Peyer's patch (tissue), 4 donors: ENCODE data around the gene TMEM89. TPM values are rescaled to one million over a fixed set of nuclear protein-coding genes. Genes with fewer than 3 reads are reported as not detected.

Experiments
- DNase-seq, 3 donors: peaks; one replicate each; pipeline ENCODE4 v3.0.0-alpha.2; 2017 to 2019
- H3K27ac ChIP-seq, 4 donors: fragments of 200-600 bp; sonication (generic); one replicate each; pipeline ENCODE4 v1.5.1; 2016 to 2019
- H3K27me3 ChIP-seq, 2 donors: fragments of 200-600 bp; sonication (generic); one replicate each; pipeline ENCODE4 v1.5.1; 2019
- H3K36me3 ChIP-seq, 3 donors: fragments of 200-600 bp; sonication (generic); one replicate each; pipeline ENCODE4 v1.5.1; 2016 to 2019
- H3K4me1 ChIP-seq, 4 donors: fragments of 200-600 bp; sonication (generic); one replicate each; pipeline ENCODE4 v1.5.1; 2016 to 2019
- H3K4me3 ChIP-seq, 4 donors: fragments of 200-600 bp; sonication (generic); 1 replicate in 3 of 4; 2 replicates in 1 of 4; pipeline ENCODE4 v1.5.1; 2016 to 2019; ENCODE audit warnings: mild to moderate bottlenecking in 1 of 4
- H3K9me3 ChIP-seq, 4 donors: fragments of 200-600 bp; sonication (generic); one replicate each; pipeline ENCODE4 v1.5.1; 2016 to 2019; ENCODE audit warnings: mild to moderate bottlenecking in 1 of 4
- POLR2A ChIP-seq, 2 donors: fragments of 450-650 bp; IDR thresholded peaks; one replicate each; pipeline ENCODE4 v1.5.1; 2017; ENCODE audit warnings: antibody characterized with exemption in 2 of 2, mild to moderate bottlenecking in 2 of 2, moderate library complexity in 2 of 2
- total RNA-seq, 4 donors: library from RNA; depleted of rRNA; stranded (reverse); fragments of >200 nt; gene quantifications; one replicate each; pipeline ENCODE4 v1.1.0, GENCODE V29; 2016
- TF ChIP-seq, protein P1 (sequence below), 6 experiments: fragments of 450-650 bp in 4 of 6; fragments of 200-600 bp in 2 of 6; sonication (generic) in 1 of 6; IDR thresholded peaks; one replicate each; pipeline ENCODE4 v1.5.1; 2017 to 2019; ENCODE audit warnings: antibody characterized with exemption in 6 of 6, mild to moderate bottlenecking in 3 of 6, moderate library complexity in 1 of 6

TMEM89 gene
- total RNA-seq, 4 donors from 2014 or later: not detected

DNA sequence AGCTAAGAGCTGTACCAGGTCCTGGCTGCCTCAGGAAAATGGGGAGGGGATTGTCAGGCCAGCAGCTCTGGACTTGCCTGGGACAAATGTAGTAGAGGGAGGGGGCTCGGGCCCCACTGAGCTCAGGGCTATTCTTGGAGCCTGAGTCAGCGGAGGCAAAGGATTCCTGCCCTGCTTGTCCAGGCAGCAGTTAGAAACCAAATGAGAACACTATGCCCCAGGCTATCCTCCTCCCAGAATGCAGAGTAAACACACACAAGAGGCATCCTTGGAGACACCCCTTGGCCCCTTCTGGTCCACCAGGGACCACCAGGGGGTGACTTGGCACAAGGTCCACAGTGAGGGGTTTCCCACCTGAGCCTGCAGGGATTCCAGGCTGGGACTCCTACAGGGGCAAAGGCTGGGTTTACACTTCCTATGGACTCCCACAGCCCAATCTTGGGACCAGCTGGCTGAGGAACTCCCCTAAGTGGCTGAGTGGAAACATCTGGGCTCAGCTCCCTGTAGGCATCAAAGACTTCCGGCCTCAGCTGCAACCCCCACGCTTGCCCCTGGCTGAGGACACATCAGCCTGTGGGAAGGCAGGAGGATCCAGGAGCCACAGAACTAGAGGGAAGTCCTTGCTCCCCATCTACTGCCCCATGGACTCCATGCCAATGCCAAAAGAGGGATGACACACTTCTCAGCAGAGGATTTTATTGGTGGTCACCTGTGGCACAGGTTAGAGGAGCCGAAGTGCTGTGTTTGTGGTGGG lies 23.1 kb downstream of the TMEM89 start:
- Histone ChIP-seq H3K4me3 (no peak overlapping the region), H3K36me3 (peaks cover 0 to 49% (median 0%) of the 10 kb centered on the region in 3 donors), H3K4me1 (peaks cover 0 to 30% (median 3%) of the 10 kb centered on the region in 4 donors), H3K27me3 (no peaks in the 10 kb centered on the region), H3K27ac (peak overlapping the region; percentile 62 to 87 (median 72)), H3K9me3 (no peaks in the 10 kb centered on the region)
- DNase-seq: peak in 1 of 3 donors; percentile 53
- no peak for TF ChIP-seq POLR2A (IDR thresholded peaks at IDR 0.05)
- TF ChIP-seq, protein P1, sequence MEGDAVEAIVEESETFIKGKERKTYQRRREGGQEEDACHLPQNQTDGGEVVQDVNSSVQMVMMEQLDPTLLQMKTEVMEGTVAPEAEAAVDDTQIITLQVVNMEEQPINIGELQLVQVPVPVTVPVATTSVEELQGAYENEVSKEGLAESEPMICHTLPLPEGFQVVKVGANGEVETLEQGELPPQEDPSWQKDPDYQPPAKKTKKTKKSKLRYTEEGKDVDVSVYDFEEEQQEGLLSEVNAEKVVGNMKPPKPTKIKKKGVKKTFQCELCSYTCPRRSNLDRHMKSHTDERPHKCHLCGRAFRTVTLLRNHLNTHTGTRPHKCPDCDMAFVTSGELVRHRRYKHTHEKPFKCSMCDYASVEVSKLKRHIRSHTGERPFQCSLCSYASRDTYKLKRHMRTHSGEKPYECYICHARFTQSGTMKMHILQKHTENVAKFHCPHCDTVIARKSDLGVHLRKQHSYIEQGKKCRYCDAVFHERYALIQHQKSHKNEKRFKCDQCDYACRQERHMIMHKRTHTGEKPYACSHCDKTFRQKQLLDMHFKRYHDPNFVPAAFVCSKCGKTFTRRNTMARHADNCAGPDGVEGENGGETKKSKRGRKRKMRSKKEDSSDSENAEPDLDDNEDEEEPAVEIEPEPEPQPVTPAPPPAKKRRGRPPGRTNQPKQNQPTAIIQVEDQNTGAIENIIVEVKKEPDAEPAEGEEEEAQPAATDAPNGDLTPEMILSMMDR (IDR thresholded peaks at IDR 0.05): no peak

DNA sequence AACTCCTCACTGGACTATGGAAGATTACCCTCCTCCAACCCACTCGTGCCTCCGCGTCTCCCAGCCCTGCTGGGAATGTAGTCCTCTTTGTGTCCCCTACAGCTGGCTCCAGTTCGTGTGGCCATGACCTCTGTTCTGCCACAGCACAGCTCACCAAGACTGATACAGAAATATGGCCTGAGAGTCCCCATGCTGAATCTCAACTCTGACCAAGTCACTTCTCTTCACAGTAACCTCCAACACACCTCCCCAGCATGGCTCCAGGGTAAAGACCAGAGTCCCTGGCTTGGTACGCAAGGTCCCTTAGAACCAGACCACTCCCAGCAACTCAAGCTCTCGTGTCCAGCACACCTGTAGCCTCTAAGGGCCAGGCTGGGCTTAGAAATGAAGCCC lies 24.2 kb downstream of the TMEM89 start:
- Histone ChIP-seq H3K4me1 (peaks cover 0 to 30% (median 3%) of the 10 kb centered on the region in 4 donors), H3K4me3 (no peak overlapping the region), H3K9me3 (no peaks in the 10 kb centered on the region), H3K27ac (peak overlapping the region in 3 of 4 donors; percentile 64 to 87 (median 81)), H3K27me3 (no peaks in the 10 kb centered on the region), H3K36me3 (peaks cover 0 to 38% (median 0%) of the 10 kb centered on the region in 3 donors)
- TF ChIP-seq, protein P1 (IDR thresholded peaks at IDR 0.05): no peak
- TF ChIP-seq POLR2A (IDR thresholded peaks at IDR 0.05): no peak
- DNase-seq: no peak

DNA sequence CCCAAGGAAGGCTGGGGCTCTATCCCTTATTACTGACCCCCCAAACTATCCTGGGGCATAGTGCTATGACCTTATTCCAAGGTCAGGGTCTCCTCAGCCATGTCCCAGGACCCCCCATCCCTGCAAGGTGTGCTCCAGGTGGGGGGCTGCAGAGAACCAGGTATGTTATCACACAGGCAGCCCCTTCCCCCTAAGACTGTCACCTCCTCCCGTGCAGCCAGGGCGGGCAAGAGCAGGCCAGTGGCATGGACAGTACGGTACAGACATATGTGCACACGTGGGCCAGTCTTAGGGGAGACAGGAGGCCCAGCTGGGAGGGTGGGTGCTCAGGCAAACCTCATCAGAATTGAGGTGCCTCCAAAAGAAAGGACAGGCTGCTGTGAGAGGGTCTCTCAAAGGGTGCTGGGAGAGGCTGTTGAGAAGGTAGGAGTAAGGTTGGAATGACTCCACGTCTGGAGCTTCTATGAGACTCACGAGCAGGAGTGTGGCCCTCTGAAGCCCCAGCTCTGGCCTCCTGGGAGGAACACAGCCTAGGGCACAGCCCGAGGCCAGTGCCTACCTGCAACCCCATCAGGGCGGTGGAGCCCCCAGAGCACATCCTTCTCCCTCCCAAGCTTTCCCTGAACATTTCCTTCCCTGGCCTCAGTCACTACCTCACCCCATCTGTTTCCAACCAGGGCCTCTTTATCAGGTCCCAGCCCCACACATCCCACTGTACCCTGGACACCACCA lies 24.7 kb downstream of the TMEM89 start:
- H3K27ac ChIP-seq: peak overlapping the region; percentile 10 to 87 (median 72)

DNA sequence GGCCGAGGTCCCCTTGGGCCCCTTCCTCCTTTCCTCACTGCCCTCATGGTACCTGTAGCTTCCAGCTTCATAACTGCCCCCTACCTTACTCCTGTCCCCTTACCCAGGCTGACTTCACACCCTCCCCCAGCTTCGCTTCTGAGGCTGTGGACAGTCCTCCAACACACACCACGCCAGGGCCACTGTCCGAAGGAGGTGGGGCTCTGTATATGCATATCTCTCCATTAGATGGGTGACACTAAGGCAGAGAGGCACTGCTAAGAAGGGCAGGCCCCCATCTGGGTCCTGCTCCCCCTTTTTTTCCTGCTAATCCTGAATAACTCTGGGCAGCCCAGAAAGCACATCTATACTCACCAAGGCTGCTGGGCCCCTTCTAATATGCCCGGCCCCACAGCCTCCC lies 25.4 kb downstream of the TMEM89 start:
- H3K27ac ChIP-seq: peak overlapping the region in 2 of 4 donors; percentile 33 to 87
- peaks cover 0 to 30% (median 3%) of the 10 kb centered on the region in 4 donors for H3K4me1 ChIP-seq
- H3K36me3 ChIP-seq: peaks cover 0 to 25% (median 0%) of the 10 kb centered on the region in 3 donors
- DNase-seq: no peak
- TF ChIP-seq, protein P1 (IDR thresholded peaks at IDR 0.05): no peak
- TF ChIP-seq POLR2A (IDR thresholded peaks at IDR 0.05): no peak
- no peak overlapping the region for H3K4me3 ChIP-seq
- H3K9me3 ChIP-seq: no peaks in the 10 kb centered on the region
- H3K27me3 ChIP-seq: no peaks in the 10 kb centered on the region

More for the DNA sequence above, 24.7 kb downstream of the TMEM89 start:
- Histone ChIP-seq H3K36me3 (peaks cover 0 to 32% (median 0%) of the 10 kb centered on the region in 3 donors), H3K9me3 (no peaks in the 10 kb centered on the region), H3K4me1 (peaks cover 0 to 30% (median 3%) of the 10 kb centered on the region in 4 donors), H3K27me3 (no peaks in the 10 kb centered on the region), H3K4me3 (no peak overlapping the region)
- no peak for DNase-seq
- TF ChIP-seq POLR2A (IDR thresholded peaks at IDR 0.05): no peak
- TF ChIP-seq, protein P1 (IDR thresholded peaks at IDR 0.05): no peak

DNA sequence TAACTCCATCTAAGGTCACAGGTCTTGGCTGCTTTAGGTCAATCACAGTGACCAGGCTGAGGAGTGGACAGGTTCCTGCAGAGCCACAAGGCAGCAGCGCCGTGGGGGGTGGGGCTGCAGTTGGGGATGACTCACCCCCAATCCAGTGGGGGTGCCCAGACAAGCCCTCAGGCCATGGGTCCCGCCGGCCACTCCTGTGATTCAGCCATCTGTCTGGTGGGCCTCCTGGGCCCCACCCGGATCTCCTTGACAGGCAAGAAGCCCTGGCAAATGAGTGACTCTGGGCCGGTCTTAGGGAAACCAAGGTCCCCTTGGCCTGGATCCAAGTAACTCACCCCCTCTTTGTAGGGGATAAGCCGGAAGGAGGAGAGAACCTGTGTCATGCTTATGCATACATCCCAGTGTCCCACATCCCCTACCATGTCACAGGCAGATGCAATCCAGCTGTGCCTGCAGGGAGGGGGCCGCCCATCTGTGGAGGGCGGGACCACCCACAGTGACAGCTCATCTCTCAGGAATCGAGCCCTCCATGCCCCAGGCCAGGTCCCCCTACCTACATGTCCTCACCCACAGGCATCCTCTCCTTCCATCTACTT lies 25.9 kb downstream of the TMEM89 start:
- Histone ChIP-seq H3K9me3 (no peaks in the 10 kb centered on the region), H3K4me3 (peak overlapping the region in 1 of 4 donors; percentile 49), H3K27me3 (no peaks in the 10 kb centered on the region), H3K27ac (peak overlapping the region in 3 of 4 donors; percentile 33 to 87 (median 38)), H3K36me3 (peaks cover 0 to 20% (median 0%) of the 10 kb centered on the region in 3 donors), H3K4me1 (peaks cover 0 to 30% (median 3%) of the 10 kb centered on the region in 4 donors)
- no peak for TF ChIP-seq POLR2A (IDR thresholded peaks at IDR 0.05)
- TF ChIP-seq, protein P1 (IDR thresholded peaks at IDR 0.05): no peak
- DNase-seq: peak in 2 of 3 donors; percentile 60 to 63
